HepG2 (cell line): ENCODE results near the gene PSMB4.

Experiments
- CC2D1A ChIP-seq: sonication (generic); formaldehyde crosslinking; IDR thresholded peaks from 2 replicates; pipeline ENCODE4 v1.8.1; 2023; ENCODE audit warnings: mild to moderate bottlenecking, missing genetic modification reagents
- SIX4 ChIP-seq: sonication (generic); formaldehyde crosslinking; IDR thresholded peaks from 2 replicates; pipeline ENCODE4 v1.4.0; 2020; ENCODE audit warnings: missing genetic modification reagents
- TBP ChIP-seq: sonication (generic); formaldehyde crosslinking; IDR thresholded peaks from 2 replicates; pipeline ENCODE4 v1.5.0; 2020; ENCODE audit warnings: missing genetic modification reagents
- ZFP36 ChIP-seq: fragments of 150-350 bp; IDR thresholded peaks from 2 replicates; pipeline ENCODE4 v1.6.1; 2018; ENCODE audit warnings: borderline replicate concordance, low read length, low read depth; ENCODE audit not compliant: partially characterized antibody
- TF ChIP-seq, protein P1 (sequence below): sonication (generic); formaldehyde crosslinking; IDR thresholded peaks from 2 replicates; pipeline ENCODE4 v1.4.0; 2020; ENCODE audit warnings: low read depth, mild to moderate bottlenecking, missing genetic modification reagents

GRCh38 chr1:151386002-151386401 lies 13.4 kb upstream of the PSMB4 start:
- TF ChIP-seq CC2D1A (CRISPR knock-in tag): no peak
- TF ChIP-seq, protein P1, sequence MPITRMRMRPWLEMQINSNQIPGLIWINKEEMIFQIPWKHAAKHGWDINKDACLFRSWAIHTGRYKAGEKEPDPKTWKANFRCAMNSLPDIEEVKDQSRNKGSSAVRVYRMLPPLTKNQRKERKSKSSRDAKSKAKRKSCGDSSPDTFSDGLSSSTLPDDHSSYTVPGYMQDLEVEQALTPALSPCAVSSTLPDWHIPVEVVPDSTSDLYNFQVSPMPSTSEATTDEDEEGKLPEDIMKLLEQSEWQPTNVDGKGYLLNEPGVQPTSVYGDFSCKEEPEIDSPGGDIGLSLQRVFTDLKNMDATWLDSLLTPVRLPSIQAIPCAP (CRISPR knock-in tag): no peak
- TF ChIP-seq TBP: no peak
- no peak for TF ChIP-seq SIX4 (CRISPR knock-in tag)
- no peak for TF ChIP-seq ZFP36
